K562 (cell line): Measurements from ENCODE around the gene OPRD1. TPM values are rescaled to one million over a fixed set of nuclear protein-coding genes. Genes with fewer than 3 reads are reported as not detected.

Experiments used
- ATF2 ChIP-seq: sonication (generic); formaldehyde crosslinking; IDR thresholded peaks from 2 replicates; pipeline ENCODE4 v1.8.1; 2022; ENCODE audit warnings: missing genetic modification reagents
- DACH1 ChIP-seq: fragments of 450-650 bp; IDR thresholded peaks from 2 replicates; pipeline ENCODE4 v1.6.1; 2018; ENCODE audit not compliant: partially characterized antibody
- E2F6 ChIP-seq, 2 experiments: IDR thresholded peaks; 2 replicates each; pipeline ENCODE4 v1.6.1; 2011; ENCODE audit warnings: borderline replicate concordance in 1 of 2, control low read depth in 1 of 2, low read depth in 1 of 2, low read length in 1 of 2, mild to moderate bottlenecking in 1 of 2, mixed read lengths in 1 of 2, moderate library complexity in 1 of 2; ENCODE audit not compliant: insufficient read depth in 1 of 2, insufficient read length in 1 of 2, poor library complexity in 1 of 2, severe bottlenecking in 1 of 2; ENCODE audit errors: extremely low read depth in 1 of 2
- EHMT2 ChIP-seq: fragments of 450-650 bp; IDR thresholded peaks from 2 replicates; pipeline ENCODE4 v1.6.1; 2018; ENCODE audit warnings: antibody characterized with exemption
- FOSL1 ChIP-seq: fragments of 200-800 bp; sonication (Bioruptor generic); conservative IDR thresholded peaks from 2 replicates; pipeline ENCODE4 v1.6.1; 2016; ENCODE audit warnings: missing genetic modification characterization, missing compliant biosample characterization
- HBP1 ChIP-seq: fragments of 450-650 bp; formaldehyde crosslinking; IDR thresholded peaks from 2 replicates; pipeline ENCODE4 v1.4.0; 2022; ENCODE audit warnings: missing genetic modification characterization
- HDAC2 ChIP-seq: fragments of 450-650 bp; IDR thresholded peaks from 2 replicates; pipeline ENCODE4 v1.6.1; 2016; ENCODE audit warnings: mild to moderate bottlenecking
- HEY1 ChIP-seq: fragments of 250-450 bp; sonication (Bioruptor Pico); IDR thresholded peaks from 2 replicates; pipeline ENCODE4 v1.5.0; 2020; ENCODE audit warnings: mild to moderate bottlenecking, moderate library complexity, borderline replicate concordance
- LCOR ChIP-seq: sonication (generic); formaldehyde crosslinking; IDR thresholded peaks from 2 replicates; pipeline ENCODE4 v1.8.0; 2022; ENCODE audit warnings: mild to moderate bottlenecking, missing genetic modification reagents
- NFRKB ChIP-seq: fragments of 450-650 bp; IDR thresholded peaks from 2 replicates; pipeline ENCODE4 v1.6.1; 2016; ENCODE audit warnings: low read depth
- NFXL1 ChIP-seq: fragments of 450-650 bp; formaldehyde crosslinking; IDR thresholded peaks from 2 replicates; pipeline ENCODE4 v1.4.0; 2021; ENCODE audit warnings: mild to moderate bottlenecking
- RREB1 ChIP-seq: fragments of 250-450 bp; sonication (Bioruptor Pico); IDR thresholded peaks from 2 replicates; pipeline ENCODE4 v1.4.0; 2020
- TBL1XR1 ChIP-seq, 2 experiments: IDR thresholded peaks; 2 replicates each; pipeline ENCODE4 v1.6.1; 2012; ENCODE audit warnings: improper control_type of control experiment in 2 of 2, low read length in 2 of 2, mild to moderate bottlenecking in 1 of 2
- U2AF2 ChIP-seq: fragments of 200-400 bp; formaldehyde crosslinking; optimal IDR thresholded peaks from 2 replicates; pipeline ENCODE3; 2017; ENCODE audit warnings: low read depth, mild to moderate bottlenecking, low read length
- UBTF ChIP-seq, 2 experiments: IDR thresholded peaks; 2 replicates each; pipeline ENCODE4 v1.6.1; 2012; ENCODE audit warnings: improper control_type of control experiment in 2 of 2, low read depth in 2 of 2, low read length in 2 of 2, borderline replicate concordance in 1 of 2
- ZFP36 ChIP-seq: fragments of 150-350 bp; IDR thresholded peaks from 2 replicates; pipeline ENCODE4 v1.6.1; 2018; ENCODE audit warnings: low read length, low read depth; ENCODE audit not compliant: partially characterized antibody
- polyA plus RNA-seq, 8 experiments: library from polyadenylated mRNA; depleted of rRNA in 4 of 8; stranded (reverse) in 5 of 8; unstranded in 3 of 8; fragments of >200 nt; fragmentation: Nextera tagmentation in 2 of 8; fragmentation: Illumina TruSeq in 1 of 8; extraction: Ambion mirVana in 2 of 8; extraction: Trizol in 1 of 8; gene quantifications; 2 replicates each; pipeline versions ENCODE4 v1.2.1 to v1.2.3, GENCODE V29; 2011 to 2014; ENCODE audit warnings: inconsistent platforms in 1 of 8, missing spikeins in 1 of 8
- total RNA-seq, 7 experiments: library from RNA; depleted of rRNA in 6 of 7; stranded (reverse); fragments of >200 nt in 6 of 7; fragmentation: Illumina TruSeq in 2 of 7; extraction: Trizol in 2 of 7; gene quantifications; 2 replicates each; pipeline versions ENCODE4 v1.2.1 to v1.2.3, GENCODE V29; 2011 to 2021; ENCODE audit warnings: low replicate concordance in 1 of 7

Gene OPRD1
- total and polyA plus RNA-seq, 9 of the 15 experiments (the other 6 are each of a cell fraction or from before 2014, with no cell fraction given): under 0.01 to 0.03 (median under 0.01) TPM; not detected in 6

GRCh38 chr1:28883242-28883616 lies 71.3 kb downstream of the OPRD1 start (continued):
- TF ChIP-seq RREB1 (CRISPR knock-in tag): 0 out of 2 replicates have a peak, but pooled peaks have one; percentile 47
- 0 out of 2 replicates have a peak, but pooled peaks have one; percentile 9 for TF ChIP-seq NFRKB
- peak; percentile 49; the same call in 1 of the 2 replicates for TF ChIP-seq HBP1 (CRISPR knock-in tag)
- no peak for TF ChIP-seq NFXL1 (CRISPR knock-in tag)
- 0 out of 4 replicates have a peak, but pooled peaks of 1 of the 2 experiments have one; percentile 42 for TF ChIP-seq UBTF (IDR thresholded peaks at IDR 0.05; ENCODE audit: borderline replicate concordance in 1 of 2, low read depth in 2 of 2, low read length in 2 of 2)
- TF ChIP-seq FOSL1: no peak
- no peak; the same call in 1 of the 2 replicates for TF ChIP-seq LCOR (CRISPR knock-in tag)
- no peak for TF ChIP-seq ATF2 (CRISPR knock-in tag)
- no peak for TF ChIP-seq TBL1XR1 (IDR thresholded peaks at IDR 0.05; ENCODE audit: low read length in 2 of 2)
- TF ChIP-seq DACH1: peak; percentile 72
- TF ChIP-seq U2AF2: no peak
- peak; percentile 25; the same call in 1 of the 2 replicates for TF ChIP-seq EHMT2
- peak; percentile 95 for TF ChIP-seq HDAC2
- no peak for TF ChIP-seq HEY1 (CRISPR knock-in tag)
- TF ChIP-seq E2F6 (IDR thresholded peaks at IDR 0.05; ENCODE audit: borderline replicate concordance in 1 of 2, extremely low read depth in 1 of 2, insufficient read depth in 1 of 2, insufficient read length in 1 of 2, low read depth in 1 of 2, low read length in 1 of 2, poor library complexity in 1 of 2, severe bottlenecking in 1 of 2): no peak
- peak; percentile 100 for TF ChIP-seq ZFP36
